A549 (cell line): ENCODE data around the gene GLRA3. TPM values are rescaled to one million over a fixed set of nuclear protein-coding genes. Genes with fewer than 3 reads are reported as not detected.

Experiments
- ATAC-seq, 2 experiments: fragments of 200-7000 bp in 1 of 2; fragments of >200 bp in 1 of 2; cut with Nextera tagmentation in 1 of 2; cut with Tn5 transposase in 1 of 2; 3 replicates each; pipeline versions ENCODE4 v1.8.0 to v1.9.1; 2018 to 2020; ENCODE audit warnings: mild to moderate bottlenecking in 1 of 2, moderate library complexity in 1 of 2
- CTCF ChIA-PET: fragments of 300-600 bp; sonication (Branson Sonifier 250); formaldehyde crosslinking; extraction: SDS; loops from one replicate; lab custom pipeline; 2021; ENCODE audit warnings: antibody characterized with exemption, inconsistent platforms; lab: Yijun Ruan, JAX
- POLR2A ChIA-PET: fragments of 350-600 bp; formaldehyde crosslinking; extraction: SDS; loops from one replicate; lab custom pipeline; 2021; ENCODE audit warnings: antibody characterized with exemption, inconsistent platforms; lab: Yijun Ruan, JAX
- DNase-seq, 2 experiments: peaks; one replicate each; pipeline versions ENCODE4 v3.0.0 to v3.0.0-alpha.2; 2011 to 2016; ENCODE audit warnings: low read depth in 1 of 2, low spot score in 1 of 2
- FAIRE-seq: peaks from 2 replicates; lab custom pipeline; 2011; peaks lifted over from hg19 to GRCh38; lab: Jason Lieb, UNC
- H3K27ac ChIP-seq, 2 experiments: fragments of >200 bp; sonication (Bioruptor Twin); formaldehyde crosslinking; 3 replicates each; pipeline ENCODE4 v1.5.1; 2016 to 2017
- H3K4me1 ChIP-seq: fragments of >200 bp; sonication (Bioruptor Twin); formaldehyde crosslinking; 3 replicates; pipeline ENCODE4 v1.6.1; 2016
- H3K4me2 ChIP-seq: fragments of >200 bp; sonication (Bioruptor Twin); formaldehyde crosslinking; 3 replicates; pipeline ENCODE4 v1.6.1; 2016
- H3K4me3 ChIP-seq: fragments of >200 bp; sonication (Bioruptor Twin); formaldehyde crosslinking; 3 replicates; pipeline ENCODE4 v1.5.1; 2016
- H3K9me3 ChIP-seq: fragments of >200 bp; sonication (Bioruptor Twin); formaldehyde crosslinking; 3 replicates; pipeline ENCODE4 v1.6.1; 2016
- CBX8 ChIP-seq: fragments of 200-600 bp; sonication (generic); IDR thresholded peaks from 2 replicates; pipeline ENCODE4 v1.6.1; 2016
- CEBPB ChIP-seq, 2 experiments: fragments of >200 bp in 1 of 2; sonication (Bioruptor Twin) in 1 of 2; formaldehyde crosslinking in 1 of 2; IDR thresholded peaks; 2 replicates each; pipeline ENCODE4 v1.6.1; 2012 to 2016
- EHMT2 ChIP-seq: fragments of 200-600 bp; sonication (generic); IDR thresholded peaks from 2 replicates; pipeline ENCODE4 v1.6.1; 2016; ENCODE audit warnings: antibody characterized with exemption, low read depth, mild to moderate bottlenecking, moderate library complexity
- EP300 ChIP-seq, 2 experiments: fragments of >200 bp; sonication (Bioruptor Twin); formaldehyde crosslinking; IDR thresholded peaks; 2 replicates in 1 of 2; 3 replicates in 1 of 2; pipeline ENCODE4 v1.6.1; 2016 to 2017
- FOSL2 ChIP-seq, 2 experiments: fragments of 450-650 bp in 1 of 2; fragments of >200 bp in 1 of 2; sonication (Bioruptor Twin) in 1 of 2; formaldehyde crosslinking; IDR thresholded peaks; 2 replicates each; pipeline versions ENCODE4 v1.5.0 to v1.6.1; 2016 to 2020; ENCODE audit warnings: mild to moderate bottlenecking in 1 of 2, moderate library complexity in 1 of 2
- FOXS1 ChIP-seq: fragments of 250-450 bp; sonication (Bioruptor Pico); IDR thresholded peaks from 2 replicates; pipeline ENCODE4 v1.5.0; 2020; ENCODE audit warnings: mild to moderate bottlenecking, moderate library complexity
- HOXA7 ChIP-seq: fragments of 250-450 bp; sonication (Bioruptor Pico); IDR thresholded peaks from 2 replicates; pipeline ENCODE4 v1.5.0; 2020; ENCODE audit warnings: mild to moderate bottlenecking, moderate library complexity
- HOXB5 ChIP-seq: fragments of 250-450 bp; sonication (Bioruptor Pico); IDR thresholded peaks from 2 replicates; pipeline ENCODE4 v1.5.0; 2020; ENCODE audit warnings: mild to moderate bottlenecking, moderate library complexity
- KDM5A ChIP-seq: fragments of 200-600 bp; sonication (generic); IDR thresholded peaks from 2 replicates; pipeline ENCODE4 v1.6.1; 2016; ENCODE audit warnings: antibody characterized with exemption, mild to moderate bottlenecking
- MAZ ChIP-seq: fragments of 150-350 bp; IDR thresholded peaks from 2 replicates; pipeline ENCODE4 v1.6.1; 2014; ENCODE audit warnings: antibody characterized with exemption, low read depth, low read length, borderline replicate concordance
- POLR2AphosphoS2 ChIP-seq: conservative IDR thresholded peaks from 2 replicates; pipeline ENCODE4 v1.6.1; 2012; ENCODE audit warnings: low read length, improper control_type of control experiment, inconsistent platforms
- SMC3 ChIP-seq: fragments of >200 bp; sonication (Bioruptor Twin); formaldehyde crosslinking; IDR thresholded peaks from 3 replicates; pipeline ENCODE4 v1.6.1; 2018; ENCODE audit warnings: inconsistent platforms
- SREBF2 ChIP-seq: fragments of 450-650 bp; IDR thresholded peaks from 2 replicates; pipeline ENCODE4 v1.6.1; 2014; ENCODE audit warnings: mild to moderate bottlenecking, moderate library complexity
- ZC3H11A ChIP-seq: fragments of 450-650 bp; IDR thresholded peaks from 2 replicates; pipeline ENCODE4 v1.6.1; 2014; ENCODE audit warnings: antibody characterized with exemption, mild to moderate bottlenecking
- ZSCAN20 ChIP-seq: fragments of 250-450 bp; sonication (Bioruptor Pico); IDR thresholded peaks from 2 replicates; pipeline ENCODE4 v1.8.0; 2022; ENCODE audit warnings: mild to moderate bottlenecking, moderate library complexity
- WGBS: methylation state at CpG from one replicate; pipeline ENCODE4 v1.1.6; 2017; ENCODE audit errors: missing lambda C conversion rate; 5-methylcytosine and 5-hydroxymethylcytosine counted together
- polyA plus RNA-seq, 4 experiments: library from polyadenylated mRNA; depleted of rRNA in 3 of 4; stranded (reverse); fragments of >200 nt; fragmentation: RNase III in 1 of 4; extraction: RNeasy Plus Mini Kit Qiagen cat#74134 plus additional on column Dnase treatment in 1 of 4; gene quantifications; 2 replicates in 3 of 4; 3 replicates in 1 of 4; pipeline ENCODE4 v1.2.3, GENCODE V29; 2011 to 2017
- TF ChIP-seq, protein P1 (sequence below): fragments of >200 bp; sonication (Bioruptor Twin); formaldehyde crosslinking; IDR thresholded peaks from 3 replicates; pipeline ENCODE4 v1.6.1; 2016
- TF ChIP-seq, protein P2 (sequence below): fragments of 250-450 bp; sonication (Bioruptor Pico); IDR thresholded peaks from 2 replicates; pipeline ENCODE4 v1.5.0; 2020; ENCODE audit warnings: low read depth, mild to moderate bottlenecking, moderate library complexity
- TF ChIP-seq, protein P3 (sequence below): IDR thresholded peaks from 2 replicates; pipeline ENCODE4 v1.6.1; 2012; ENCODE audit warnings: low read depth, borderline replicate concordance

The GLRA3 gene
- polyA plus RNA-seq, 2 of the 4 experiments (the other 2 are of a cell fraction) = 0.01 to 0.04 TPM

DNA sequence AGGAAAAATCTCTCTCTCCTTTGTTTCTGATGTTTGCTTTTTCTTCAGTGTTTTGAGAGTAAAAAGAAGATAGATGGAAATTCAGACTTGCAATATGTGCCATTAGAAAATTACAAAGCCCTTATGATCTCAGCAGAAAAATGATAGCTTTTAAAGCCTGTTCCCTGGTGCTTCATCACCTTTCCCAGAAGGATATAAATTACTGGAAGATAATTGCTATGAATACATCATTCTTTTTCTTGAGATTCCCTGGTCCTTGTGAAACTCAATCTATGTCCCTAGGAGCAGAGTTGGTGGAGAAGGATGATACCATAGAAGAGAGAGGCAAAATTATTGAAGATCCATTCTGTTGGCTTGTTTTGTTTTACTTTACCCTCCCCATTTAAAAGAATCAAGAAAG lies 86.5 kb downstream of the GLRA3 start:
- no peak for ATAC-seq
- no peak for FAIRE-seq
- CTCF ChIA-PET = no interaction called here
- Histone ChIP-seq H3K4me3 (no peak overlapping the region), H3K9me3 (peaks cover 19% of the 10 kb centered on the region), H3K4me2 (no peak overlapping the region)
- no peak for TF ChIP-seq FOSL2 (IDR thresholded peaks at IDR 0.05)
- TF ChIP-seq FOSL2 (CRISPR knock-in tag; IDR thresholded peaks at IDR 0.05) = no peak
- no peak for TF ChIP-seq MAZ
- TF ChIP-seq, protein P1, sequence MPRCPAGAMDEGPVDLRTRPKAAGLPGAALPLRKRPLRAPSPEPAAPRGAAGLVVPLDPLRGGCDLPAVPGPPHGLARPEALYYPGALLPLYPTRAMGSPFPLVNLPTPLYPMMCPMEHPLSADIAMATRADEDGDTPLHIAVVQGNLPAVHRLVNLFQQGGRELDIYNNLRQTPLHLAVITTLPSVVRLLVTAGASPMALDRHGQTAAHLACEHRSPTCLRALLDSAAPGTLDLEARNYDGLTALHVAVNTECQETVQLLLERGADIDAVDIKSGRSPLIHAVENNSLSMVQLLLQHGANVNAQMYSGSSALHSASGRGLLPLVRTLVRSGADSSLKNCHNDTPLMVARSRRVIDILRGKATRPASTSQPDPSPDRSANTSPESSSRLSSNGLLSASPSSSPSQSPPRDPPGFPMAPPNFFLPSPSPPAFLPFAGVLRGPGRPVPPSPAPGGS = no peak
- TF ChIP-seq FOXS1 = no peak
- no peak for TF ChIP-seq EHMT2
- TF ChIP-seq ZC3H11A = no peak
- TF ChIP-seq KDM5A = no peak
- TF ChIP-seq POLR2AphosphoS2 = no peak
- no peak for TF ChIP-seq SREBF2
- TF ChIP-seq, protein P2, sequence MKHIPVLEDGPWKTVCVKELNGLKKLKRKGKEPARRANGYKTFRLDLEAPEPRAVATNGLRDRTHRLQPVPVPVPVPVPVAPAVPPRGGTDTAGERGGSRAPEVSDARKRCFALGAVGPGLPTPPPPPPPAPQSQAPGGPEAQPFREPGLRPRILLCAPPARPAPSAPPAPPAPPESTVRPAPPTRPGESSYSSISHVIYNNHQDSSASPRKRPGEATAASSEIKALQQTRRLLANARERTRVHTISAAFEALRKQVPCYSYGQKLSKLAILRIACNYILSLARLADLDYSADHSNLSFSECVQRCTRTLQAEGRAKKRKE = no peak
- TF ChIP-seq HOXB5 = no peak
- no peak for TF ChIP-seq HOXA7 (CRISPR knock-in tag)
- TF ChIP-seq, all 56 proteins: peak for 0
- DNase-seq = no peak
- POLR2A ChIA-PET = no interaction called here
- no peak overlapping the region for H3K27ac ChIP-seq
- no peaks in the 10 kb centered on the region for H3K4me1 ChIP-seq

DNA sequence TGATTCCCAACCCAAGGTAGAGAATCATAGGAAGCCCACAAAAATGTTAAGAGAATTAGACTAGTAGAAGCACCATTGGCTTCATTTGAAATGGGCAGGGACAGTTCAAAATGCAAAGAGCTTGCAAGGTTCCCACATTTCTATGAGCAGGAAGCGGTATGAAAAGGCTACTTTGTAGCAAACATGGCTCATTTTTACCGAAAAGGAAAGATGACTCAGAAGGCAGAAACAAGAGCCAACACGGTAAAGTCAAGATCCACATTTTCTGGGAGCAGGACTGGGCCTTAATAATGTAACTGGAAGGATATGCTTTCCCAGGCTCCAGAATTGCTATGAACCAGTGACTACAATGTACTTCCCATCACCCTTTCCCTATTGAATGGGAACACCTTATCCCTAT lies 89.5 kb downstream of the GLRA3 start:
- H3K4me1 ChIP-seq = no peaks in the 10 kb centered on the region
- ChIA-PET CTCF (no interaction called here), POLR2A (no interaction called here)
- peaks cover 2% of the 10 kb centered on the region; the same call in 1 of the 3 replicates for H3K9me3 ChIP-seq
- FAIRE-seq = no peak
- no peak for DNase-seq
- 71% methylated on average over 3 of the region's 3 CpGs for WGBS
- no peak overlapping the region for H3K4me2 ChIP-seq
- TF ChIP-seq CEBPB (IDR thresholded peaks at IDR 0.05) = no peak
- ATAC-seq = no peak
- no peak overlapping the region for H3K27ac ChIP-seq
- H3K4me3 ChIP-seq = no peak overlapping the region

DNA sequence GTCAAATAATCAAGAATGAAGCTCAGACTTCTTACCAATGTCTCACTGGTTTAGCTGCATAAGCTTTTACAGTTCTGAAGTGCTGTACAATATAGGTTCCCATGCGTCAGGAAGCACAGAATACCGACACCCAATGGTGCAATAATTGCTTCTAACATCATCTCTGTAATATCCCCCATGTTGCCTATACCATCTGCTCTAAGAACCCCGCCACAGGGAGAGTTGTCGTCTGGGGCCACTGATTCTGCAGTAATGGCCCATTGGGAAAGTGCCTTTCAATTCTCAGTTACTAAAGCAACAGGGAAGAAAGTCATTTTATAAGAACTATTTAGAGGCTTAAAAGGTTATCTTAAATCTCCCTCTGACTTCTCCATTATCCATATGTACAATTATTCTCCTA lies 94.9 kb downstream of the GLRA3 start:
- H3K4me1 ChIP-seq = no peaks in the 10 kb centered on the region
- H3K9me3 ChIP-seq = no peaks in the 10 kb centered on the region
- H3K4me2 ChIP-seq = no peak overlapping the region
- no peak overlapping the region for H3K4me3 ChIP-seq
- POLR2A ChIA-PET = no interaction called here
- ATAC-seq (no peak), FAIRE-seq (no peak), DNase-seq (no peak)
- TF ChIP-seq, protein P3, sequence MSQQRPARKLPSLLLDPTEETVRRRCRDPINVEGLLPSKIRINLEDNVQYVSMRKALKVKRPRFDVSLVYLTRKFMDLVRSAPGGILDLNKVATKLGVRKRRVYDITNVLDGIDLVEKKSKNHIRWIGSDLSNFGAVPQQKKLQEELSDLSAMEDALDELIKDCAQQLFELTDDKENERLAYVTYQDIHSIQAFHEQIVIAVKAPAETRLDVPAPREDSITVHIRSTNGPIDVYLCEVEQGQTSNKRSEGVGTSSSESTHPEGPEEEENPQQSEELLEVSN = no peak
- TF ChIP-seq POLR2AphosphoS2 = no peak
- TF ChIP-seq ZSCAN20 (CRISPR knock-in tag) = no peak
- no peak for TF ChIP-seq CBX8
- CTCF ChIA-PET = no interaction called here
- no peak overlapping the region for H3K27ac ChIP-seq
- WGBS = 92% methylated on average over 4 of the region's 4 CpGs

DNA sequence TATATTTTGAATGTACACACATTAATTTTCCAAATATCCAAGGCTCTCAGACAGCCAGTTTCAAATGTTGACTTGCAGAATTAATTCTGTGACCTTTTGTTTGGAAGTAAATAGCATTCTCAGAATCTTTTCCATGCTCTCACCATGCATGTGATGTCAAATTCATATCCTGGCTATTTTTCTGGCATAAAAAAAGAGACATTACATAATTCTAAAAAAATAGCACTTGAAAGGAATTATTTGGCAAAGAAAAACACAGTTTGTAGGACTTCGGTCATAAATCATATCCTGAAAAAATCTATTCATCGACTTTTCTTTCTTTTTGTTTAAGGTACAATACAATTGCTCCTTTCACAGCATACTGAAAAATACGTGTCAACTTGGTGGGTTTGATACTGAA lies 111.2 kb downstream of the GLRA3 start:
- POLR2A ChIA-PET = interaction anchor here (0.8 kb wide), 1 partner anchor 296 kb away, joined by 3 read pairs; no protein-coding TSS in a partner anchor
- H3K4me1 ChIP-seq = peaks cover 23% of the 10 kb centered on the region
- H3K4me2 ChIP-seq = peak overlapping the region; percentile 28; the same call in 1 of the 3 replicates
- ATAC-seq (no peak), FAIRE-seq (no peak), DNase-seq (no peak)
- no peak overlapping the region for H3K4me3 ChIP-seq
- CTCF ChIA-PET = no interaction called here
- TF ChIP-seq SMC3 (no peak), EP300 (IDR thresholded peaks at IDR 0.05) (no peak), FOSL2 (IDR thresholded peaks at IDR 0.05) (no peak), FOSL2 (CRISPR knock-in tag; IDR thresholded peaks at IDR 0.05) (no peak)
- TF ChIP-seq, protein P1 = no peak
- H3K27ac ChIP-seq = no peak overlapping the region
- H3K9me3 ChIP-seq = no peaks in the 10 kb centered on the region
- 40% methylated on average over 3 of the region's 3 CpGs for WGBS
